GM19238 (cell line): Measurements from ENCODE around the gene MRAP2.
"Not testable (repeated sequence)": the region's sequence is repeated elsewhere in the genome, so short reads cannot be mapped to it uniquely, and the experiment has no call there.

Experiments used
- DNase-seq: peaks from one replicate; pipeline ENCODE4 v3.0.0; 2011; ENCODE audit warnings: low spot score; ENCODE audit not compliant: insufficient read length

MRAP2 gene

GRCh38 chr6:84028350-84028749, 5.2 kb upstream of the MRAP2 start:
- no peak for DNase-seq

- DNase-seq = not testable (repeated sequence)
Measured at GRCh38 chr6:84032000-84032399, 1.6 kb upstream of the MRAP2 start.

- no peak for DNase-seq
Measured at GRCh38 chr6:84035484-84035883, 1.9 kb downstream of the MRAP2 start.

- no peak for DNase-seq
Measured at GRCh38 chr6:84037425-84038089, 4.0 kb downstream of the MRAP2 start.

- no peak for DNase-seq
Measured at GRCh38 chr6:84042603-84043002, 9.0 kb downstream of the MRAP2 start.

GRCh38 chr6:84043555-84043954, 10.0 kb downstream of the MRAP2 start:
- no peak for DNase-seq

GRCh38 chr6:84046755-84047154, 13.2 kb downstream of the MRAP2 start:
- DNase-seq = no peak

- DNase-seq = no peak
Measured at GRCh38 chr6:84048588-84048987, 15.0 kb downstream of the MRAP2 start.

GRCh38 chr6:84050408-84050807, 16.8 kb downstream of the MRAP2 start:
- DNase-seq = no peak

- DNase-seq = no peak
Measured at GRCh38 chr6:84052204-84052882, 18.8 kb downstream of the MRAP2 start.

GRCh38 chr6:84052883-84053241, 19.3 kb downstream of the MRAP2 start:
- DNase-seq = no peak

GRCh38 chr6:84055647-84056046, 22.1 kb downstream of the MRAP2 start:
- no peak for DNase-seq

- DNase-seq = no peak
Measured at GRCh38 chr6:84057908-84058307, 24.3 kb downstream of the MRAP2 start.

GRCh38 chr6:84059082-84059481, 25.5 kb downstream of the MRAP2 start:
- no peak for DNase-seq

GRCh38 chr6:84061174-84061573, 27.6 kb downstream of the MRAP2 start:
- no peak for DNase-seq

GRCh38 chr6:84061613-84062398, 28.2 kb downstream of the MRAP2 start:
- no peak for DNase-seq

- no peak for DNase-seq
Measured at GRCh38 chr6:84062519-84063154, 29.1 kb downstream of the MRAP2 start.

GRCh38 chr6:84065693-84066290, 32.2 kb downstream of the MRAP2 start:
- no peak for DNase-seq

GRCh38 chr6:84066536-84066935, 33.0 kb downstream of the MRAP2 start:
- DNase-seq = no peak

- not testable (repeated sequence) for DNase-seq
Measured at GRCh38 chr6:84068873-84069272, 35.3 kb downstream of the MRAP2 start.

GRCh38 chr6:84072442-84072997, 38.9 kb downstream of the MRAP2 start:
- DNase-seq = no peak
